Psoas muscle (tissue), 8 donors: ENCODE data around the gene AOAH. TPM values are rescaled to one million over a fixed set of nuclear protein-coding genes. Genes with fewer than 3 reads are reported as not detected.

Experiments
- ATAC-seq, 4 donors: fragments of 200-7000 bp; cut with Tn5 transposase; one replicate each; pipeline ENCODE4 v1.9.1; 2020; ENCODE audit warnings: moderate library complexity in 3 of 4, mild to moderate bottlenecking in 2 of 4
- DNase-seq, 2 donors: peaks; one replicate each; pipeline ENCODE4 v3.0.0-alpha.2; 2020
- H3K27ac ChIP-seq: fragments of 200-600 bp; one replicate; pipeline ENCODE4 v1.8.0; 2022
- H3K27me3 ChIP-seq, 3 donors: fragments of 200-600 bp in 1 of 3; one replicate each; pipeline versions ENCODE4 v1.6.1 to v1.8.0; 2013 to 2022; ENCODE audit warnings: low read length in 2 of 3, mild to moderate bottlenecking in 2 of 3, moderate library complexity in 1 of 3; ENCODE audit not compliant: insufficient read depth in 3 of 3
- H3K36me3 ChIP-seq, 2 donors: fragments of 200-600 bp in 1 of 2; one replicate each; pipeline versions ENCODE4 v1.6.1 to v1.8.0; 2013 to 2022; ENCODE audit warnings: low read depth in 1 of 2, mild to moderate bottlenecking in 1 of 2, moderate library complexity in 1 of 2; ENCODE audit not compliant: insufficient read depth in 1 of 2
- H3K4me1 ChIP-seq: fragments of 200-600 bp; one replicate; pipeline ENCODE4 v1.8.0; 2022
- H3K4me3 ChIP-seq: fragments of 200-600 bp; one replicate; pipeline ENCODE4 v1.8.0; 2022; ENCODE audit warnings: mild to moderate bottlenecking
- H3K9me3 ChIP-seq: fragments of 200-600 bp; one replicate; pipeline ENCODE4 v1.8.0; 2022
- WGBS, 3 donors: extraction: QIAGEN DNeasy Blood & Tissue Kit; methylation state at CpG; one replicate each; pipeline versions ENCODE4 v1.1.6 to v1.1.7; 2013; 5-methylcytosine and 5-hydroxymethylcytosine counted together
- intact Hi-C, 2 donors: fragments of 100-400 bp; cut with DNase I; formaldehyde crosslinking; loops; one replicate each; pipeline versions ENCODE4 v1.11.0 to v1.14.2; 2022
- polyA plus RNA-seq, 3 donors: library from polyadenylated mRNA; stranded (reverse); fragments of 200-250 nt; gene quantifications; one replicate each; pipeline ENCODE4 v1.2.3, GENCODE V29; 2013
- total RNA-seq, 4 donors: library from RNA; stranded (reverse); fragmentation: NEBNext Ultra II Directional in 2 of 4; extraction: Animal tissue kit (Norgen Biotek cat#: 25700) in 2 of 4; gene quantifications; one replicate each; pipeline versions ENCODE4 v1.2.1 to v1.2.4, GENCODE V29; 2021 to 2023
- TF ChIP-seq, protein P1 (sequence below): fragments of 200-600 bp; IDR thresholded peaks from one replicate; pipeline ENCODE4 v1.8.0; 2022; ENCODE audit warnings: antibody characterized with exemption
- donor health status: healthy with polysubstance abuse.
- donor health status: DM: no; HTN: no; CAD: no; lungs with moderate emphysema.
- donor health status: Bipolar disorder and iron deficiency.
- donor health status: healthy.
- donor health status: DM: yes; HTN: yes; CAD: no.
- donor health status: DM: no; HTN: no; CAD: no.
- donor health status: DM: no; HTN: no; CAD: no.
- donor health status: DM: yes; HTN: yes; CAD: no.

AOAH gene
- total and polyA plus RNA-seq, 7 donors, result 0.04 to 2.1 (median 0.83) TPM

DNA sequence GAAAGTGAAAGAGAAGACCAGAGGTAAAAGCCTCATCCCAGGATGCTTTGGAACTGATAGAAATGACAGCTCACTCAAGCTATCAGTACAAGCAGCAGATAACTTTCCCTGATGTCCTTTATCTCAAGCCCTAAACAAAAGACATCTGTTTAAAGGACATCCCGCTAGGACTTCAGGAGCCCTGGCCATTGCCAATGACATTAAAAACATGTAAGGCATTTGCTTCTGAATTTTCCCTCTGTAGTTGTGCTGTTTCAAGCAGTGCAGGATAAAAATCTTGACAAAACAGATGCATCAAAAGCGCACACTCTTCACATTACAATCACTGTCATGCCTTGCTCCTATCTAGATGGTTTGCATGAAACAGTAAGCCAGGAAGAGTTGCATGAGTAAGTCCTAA lies 159.8 kb downstream of the AOAH start:
- WGBS, 3 donors, result 81 to 91% (median 84%) methylated on average over 2 of the region's 2 CpGs
- no peaks in the 10 kb centered on the region for H3K4me1 ChIP-seq
- no peaks in the 10 kb centered on the region for H3K27me3 ChIP-seq
- H3K9me3 ChIP-seq, result no peaks in the 10 kb centered on the region
- no peak overlapping the region for H3K27ac ChIP-seq
- intact Hi-C loops, result no loop called here
- ATAC-seq (no peak), DNase-seq (no peak)
- TF ChIP-seq, protein P1, sequence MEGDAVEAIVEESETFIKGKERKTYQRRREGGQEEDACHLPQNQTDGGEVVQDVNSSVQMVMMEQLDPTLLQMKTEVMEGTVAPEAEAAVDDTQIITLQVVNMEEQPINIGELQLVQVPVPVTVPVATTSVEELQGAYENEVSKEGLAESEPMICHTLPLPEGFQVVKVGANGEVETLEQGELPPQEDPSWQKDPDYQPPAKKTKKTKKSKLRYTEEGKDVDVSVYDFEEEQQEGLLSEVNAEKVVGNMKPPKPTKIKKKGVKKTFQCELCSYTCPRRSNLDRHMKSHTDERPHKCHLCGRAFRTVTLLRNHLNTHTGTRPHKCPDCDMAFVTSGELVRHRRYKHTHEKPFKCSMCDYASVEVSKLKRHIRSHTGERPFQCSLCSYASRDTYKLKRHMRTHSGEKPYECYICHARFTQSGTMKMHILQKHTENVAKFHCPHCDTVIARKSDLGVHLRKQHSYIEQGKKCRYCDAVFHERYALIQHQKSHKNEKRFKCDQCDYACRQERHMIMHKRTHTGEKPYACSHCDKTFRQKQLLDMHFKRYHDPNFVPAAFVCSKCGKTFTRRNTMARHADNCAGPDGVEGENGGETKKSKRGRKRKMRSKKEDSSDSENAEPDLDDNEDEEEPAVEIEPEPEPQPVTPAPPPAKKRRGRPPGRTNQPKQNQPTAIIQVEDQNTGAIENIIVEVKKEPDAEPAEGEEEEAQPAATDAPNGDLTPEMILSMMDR, result no peak
- no peak overlapping the region for H3K4me3 ChIP-seq
- H3K36me3 ChIP-seq, result no peaks in the 10 kb centered on the region

DNA sequence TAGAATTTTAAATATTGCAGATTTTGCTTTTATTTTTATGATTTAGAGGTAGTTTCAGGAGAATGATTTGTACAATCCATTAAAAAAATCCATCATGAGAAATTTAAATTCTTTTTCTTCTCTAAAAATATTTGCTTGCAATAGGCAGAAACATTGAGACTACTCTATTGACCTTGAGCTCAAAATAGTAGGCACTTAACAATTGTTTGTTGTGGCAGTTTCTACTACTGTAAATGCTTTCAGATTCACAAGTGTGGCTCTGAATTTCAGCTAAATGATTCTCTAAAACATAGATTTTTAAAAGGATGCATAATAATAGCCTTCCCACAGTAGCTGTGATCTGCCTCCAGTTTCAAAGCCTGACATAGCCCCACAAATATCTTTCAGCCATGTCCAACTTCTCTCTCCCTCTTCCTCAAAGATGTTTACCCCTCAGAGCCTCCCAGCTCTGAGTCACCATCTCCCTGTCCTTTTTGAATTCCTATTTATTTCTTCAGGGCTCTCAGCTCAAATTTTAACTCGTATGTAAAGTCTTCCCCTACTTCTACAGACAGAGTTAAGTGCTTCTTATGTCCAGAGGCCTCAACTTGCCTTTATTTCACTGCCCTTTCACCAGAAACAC lies 160.5 kb downstream of the AOAH start:
- WGBS, 3 donors, result 33 to 42% (median 40%) methylated on average over 1 of the region's 1 CpG
- ATAC-seq, result no peak

DNA sequence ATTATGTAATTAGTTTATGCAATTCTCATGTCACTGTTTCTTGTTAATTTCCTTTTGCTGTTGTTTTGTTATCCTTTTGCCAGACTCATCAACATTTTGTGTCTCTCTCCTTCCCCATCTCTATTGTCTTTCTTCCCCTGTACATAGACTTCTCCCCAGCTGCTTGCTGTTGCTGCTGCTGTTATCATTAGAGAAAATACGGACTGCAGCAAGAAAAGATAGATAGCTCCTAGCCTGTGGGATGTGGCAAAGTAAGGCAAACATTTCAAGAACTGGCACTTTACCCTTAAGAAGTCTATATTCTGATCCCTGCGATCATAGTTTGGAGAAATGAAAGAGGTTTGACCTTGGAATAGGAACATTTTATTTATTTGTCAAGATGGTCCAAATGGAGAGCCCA lies 162.2 kb downstream of the AOAH start:
- Histone ChIP-seq H3K4me3 (no peak overlapping the region), H3K9me3 (no peaks in the 10 kb centered on the region), H3K4me1 (no peaks in the 10 kb centered on the region), H3K27ac (no peak overlapping the region), H3K36me3 (no peaks in the 10 kb centered on the region), H3K27me3 (no peaks in the 10 kb centered on the region)
- TF ChIP-seq, protein P1, result no peak
- intact Hi-C loops, result no loop called here
- ATAC-seq (no peak), DNase-seq (no peak)
- WGBS, 3 donors, result 84 to 86% (median 86%) methylated on average over 2 of the region's 2 CpGs

More for the DNA sequence above, 160.5 kb downstream of the AOAH start:
- H3K9me3 ChIP-seq, result no peaks in the 10 kb centered on the region
- DNase-seq, result no peak
- H3K36me3 ChIP-seq, result no peaks in the 10 kb centered on the region
- no peaks in the 10 kb centered on the region for H3K27me3 ChIP-seq
- no peak overlapping the region for H3K27ac ChIP-seq
- TF ChIP-seq, protein P1, result no peak
- no peak overlapping the region for H3K4me3 ChIP-seq
- intact Hi-C loops, result no loop called here
- no peaks in the 10 kb centered on the region for H3K4me1 ChIP-seq

DNA sequence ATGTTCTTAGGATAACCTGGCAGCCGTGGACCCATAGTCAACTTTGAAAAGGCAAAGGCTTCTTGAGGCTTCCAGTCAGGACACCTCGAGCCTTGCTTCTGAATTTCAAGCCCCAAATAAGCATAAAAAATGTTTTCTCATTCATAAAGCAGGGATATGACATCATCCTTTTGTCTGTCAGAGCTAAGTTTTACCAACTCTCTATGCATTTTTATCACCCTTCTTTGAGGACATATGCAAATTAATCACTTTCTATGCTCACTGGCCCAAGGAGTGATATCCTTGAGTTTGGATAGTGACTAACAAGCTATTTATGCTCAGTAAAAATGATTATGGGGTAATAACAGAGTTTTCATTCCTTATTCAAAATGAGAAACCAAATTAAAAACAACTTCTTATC lies 175.3 kb downstream of the AOAH start:
- Histone ChIP-seq H3K36me3 (no peaks in the 10 kb centered on the region), H3K9me3 (no peaks in the 10 kb centered on the region), H3K27me3 (no peaks in the 10 kb centered on the region), H3K4me3 (no peak overlapping the region), H3K4me1 (no peaks in the 10 kb centered on the region), H3K27ac (no peak overlapping the region)
- ATAC-seq, result no peak
- intact Hi-C loops, result no loop called here
- TF ChIP-seq, protein P1, result no peak
- WGBS, 3 donors, result 61 to 74% (median 66%) methylated on average over 2 of the region's 2 CpGs
- no peak for DNase-seq

DNA sequence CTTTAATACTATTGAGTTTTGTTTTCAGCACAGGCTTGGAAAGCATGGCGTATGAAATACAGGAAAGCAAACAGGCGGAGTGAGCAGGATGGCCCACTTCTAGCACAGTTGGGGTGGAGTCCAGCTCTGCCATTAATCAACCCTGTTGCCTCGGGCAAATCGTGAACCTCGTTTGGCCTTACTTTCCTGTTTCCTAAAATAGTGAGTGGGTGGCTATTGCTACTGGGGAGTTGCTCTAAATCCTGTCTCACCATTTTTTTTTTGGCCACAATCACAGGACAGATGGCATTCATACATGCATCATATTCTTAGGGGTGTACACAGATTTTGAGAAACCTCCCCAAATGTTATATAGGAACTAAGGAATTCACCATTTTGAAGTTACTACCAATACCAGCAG lies 176.9 kb downstream of the AOAH start:
- TF ChIP-seq, protein P1, result no peak
- H3K9me3 ChIP-seq, result no peaks in the 10 kb centered on the region
- whole genome bisulfite sequencing, 3 donors, result 44 to 48% (median 47%) methylated on average over 5 of the region's 5 CpGs

More for the DNA sequence above, 176.9 kb downstream of the AOAH start:
- Histone ChIP-seq H3K4me3 (no peak overlapping the region), H3K36me3 (no peaks in the 10 kb centered on the region), H3K4me1 (no peaks in the 10 kb centered on the region), H3K27ac (no peak overlapping the region), H3K27me3 (no peaks in the 10 kb centered on the region)
- ATAC-seq (no peak), DNase-seq (no peak)
- intact Hi-C loops, result no loop called here
